Right renal pelvis (tissue), 4 donors: ENCODE results near the gene LIG4. TPM values are rescaled to one million over a fixed set of nuclear protein-coding genes. Genes with fewer than 3 reads are reported as not detected.

ENCODE experiments used
- DNase-seq, 4 donors: peaks; one replicate each; pipeline ENCODE4 v3.0.0-alpha.2; 2013; ENCODE audit warnings: low read depth in 4 of 4, low spot score in 3 of 4, missing footprints in 1 of 4
- polyA plus RNA-seq, 4 donors: library from polyadenylated mRNA; unstranded; fragments of 120-200 nt; gene quantifications; one replicate each; pipeline ENCODE4 v1.2.1, GENCODE V29; 2013; ENCODE audit not compliant: insufficient read length in 4 of 4

The LIG4 gene
- polyA plus RNA-seq, 4 donors, result 14.3 to 20.3 (median 17.2) TPM

GRCh38 chr13:108195146-108195545 is 20.2 kb downstream of the LIG4 start:
- DNase-seq, result no peak

GRCh38 chr13:108194435-108194936 is 20.9 kb downstream of the LIG4 start:
- DNase-seq, result no peak

- no peak for DNase-seq
Observed at GRCh38 chr13:108193806-108194205, 21.5 kb downstream of the LIG4 start.

GRCh38 chr13:108190897-108191296 is 24.4 kb downstream of the LIG4 start:
- no peak for DNase-seq

- DNase-seq, result no peak
Observed at GRCh38 chr13:108188260-108188659, 27.1 kb downstream of the LIG4 start.

- no peak for DNase-seq
Observed at GRCh38 chr13:108185223-108185622, 30.1 kb downstream of the LIG4 start.

- DNase-seq, result no peak
Observed at GRCh38 chr13:108182652-108183051, 32.7 kb downstream of the LIG4 start.

- no peak for DNase-seq
Observed at GRCh38 chr13:108178078-108178477, 37.3 kb downstream of the LIG4 start.

GRCh38 chr13:108176685-108177274 is 38.6 kb downstream of the LIG4 start:
- DNase-seq, result no peak

GRCh38 chr13:108168929-108169328 is 46.4 kb downstream of the LIG4 start:
- DNase-seq, result no peak

GRCh38 chr13:108166078-108166477 is 49.3 kb downstream of the LIG4 start:
- DNase-seq, result no peak

GRCh38 chr13:108158746-108159145 is 56.6 kb downstream of the LIG4 start:
- no peak for DNase-seq

Other genes with a start within 250 kb of the LIG4 start
- 10 to 100 TPM; 15.4 to 19.0 (median 17.7) TPM for gene ABHD13, start 2.9 kb upstream of the LIG4 start, polyA plus RNA-seq
- gene TNFSF13B, start 54.2 kb upstream of the LIG4 start, polyA plus RNA-seq, result 1 to 10 TPM in 3 of 4 donors, under 1 TPM in 1; 0.96 to 2.1 (median 1.4) TPM